B cell (primary cell): ENCODE results near the gene PCYOX1L. TPM values are rescaled to one million over a fixed set of nuclear protein-coding genes. Genes with fewer than 3 reads are reported as not detected.

ENCODE experiments used
- ATAC-seq: fragments of 200-7000 bp; cut with Tn5 transposase; one replicate; pipeline ENCODE4 v1.10.0; 2021; ENCODE audit warnings: low read depth, mild to moderate bottlenecking, moderate number of reproducible peaks, moderate library complexity
- CTCF ChIA-PET: fragments of 350-600 bp; sonication (Branson Sonifier 250); formaldehyde crosslinking; loops from one replicate; lab custom pipeline; 2021; ENCODE audit warnings: antibody characterized with exemption, inconsistent platforms; lab: Charles Lee
- POLR2A ChIA-PET: fragments of 350-600 bp; sonication (Branson Sonifier 250); formaldehyde crosslinking; loops from one replicate; lab custom pipeline; 2021; ENCODE audit warnings: antibody characterized with exemption; lab: Charles Lee
- DNase-seq: peaks from one replicate; pipeline ENCODE4 v3.0.0; 2013
- H2AFZ ChIP-seq: 2 replicates; pipeline ENCODE4 v1.6.1; 2012; ENCODE audit warnings: mild to moderate bottlenecking, low read depth, low read length; ENCODE audit not compliant: insufficient read depth, poor library complexity, severe bottlenecking
- H3K27ac ChIP-seq, 2 donors: 1 replicate in 1 of 2; 2 replicates in 1 of 2; pipeline ENCODE4 v1.5.1; 2012 to 2013; ENCODE audit warnings: low read length in 2 of 2, mild to moderate bottlenecking in 2 of 2, moderate library complexity in 1 of 2
- H3K27me3 ChIP-seq, 4 experiments: fragments of 200-600 bp in 1 of 4; sonication (generic) in 1 of 4; replicated peaks in 1 of 4; 1 replicate in 2 of 4; 2 replicates in 2 of 4; pipeline versions ENCODE4 v1.6.1 to v1.7.0; 2013 to 2016; ENCODE audit warnings: low read length in 3 of 4, mild to moderate bottlenecking in 2 of 4, mixed read lengths in 1 of 4, moderate library complexity in 1 of 4; ENCODE audit not compliant: insufficient read depth in 4 of 4, control insufficient read depth in 3 of 4; ENCODE audit errors: control extremely low read depth in 1 of 4
- H3K36me3 ChIP-seq, 2 experiments: replicated peaks in 1 of 2; 1 replicate in 1 of 2; 2 replicates in 1 of 2; pipeline versions ENCODE4 v1.6.1 to v1.7.1; 2013; ENCODE audit warnings: low read length in 1 of 2; ENCODE audit not compliant: insufficient read depth in 2 of 2, control insufficient read depth in 1 of 2; ENCODE audit errors: control extremely low read depth in 1 of 2, extremely low read depth in 1 of 2
- H3K4me1 ChIP-seq, 2 donors: fragments of 200-600 bp in 1 of 2; sonication (generic) in 1 of 2; 1 replicate in 1 of 2; 2 replicates in 1 of 2; pipeline versions ENCODE4 v1.5.1 to v1.6.1; 2013 to 2017; ENCODE audit warnings: low read length in 2 of 2; ENCODE audit not compliant: control insufficient read depth in 2 of 2, insufficient read depth in 2 of 2
- H3K4me2 ChIP-seq: replicated peaks from 2 replicates; pipeline ENCODE3; 2012; ENCODE audit warnings: mild to moderate bottlenecking, low read depth, low read length; ENCODE audit not compliant: poor library complexity, severe bottlenecking
- H3K4me3 ChIP-seq, 5 experiments: fragments of 200-600 bp in 1 of 5; sonication (generic) in 1 of 5; 1 replicate in 3 of 5; 2 replicates in 2 of 5; pipeline versions ENCODE4 v1.5.1 to v1.7.0; 2011 to 2016; ENCODE audit warnings: low read length in 4 of 5, mild to moderate bottlenecking in 4 of 5, low read depth in 2 of 5, control low read depth in 1 of 5, moderate library complexity in 1 of 5; ENCODE audit not compliant: insufficient read depth in 1 of 5; ENCODE audit errors: control extremely low read depth in 1 of 5, extremely low read depth in 1 of 5
- H3K79me2 ChIP-seq: fragments of 200-600 bp; sonication (generic); one replicate; pipeline ENCODE4 v1.6.0; 2016; ENCODE audit warnings: low read length; ENCODE audit not compliant: control insufficient read depth, insufficient read depth
- H3K9ac ChIP-seq: fragments of 200-600 bp; sonication (generic); 2 replicates; pipeline ENCODE4 v1.6.1; 2017; ENCODE audit warnings: mild to moderate bottlenecking, low read length, moderate library complexity
- H3K9me3 ChIP-seq, 3 donors: one replicate each; pipeline versions ENCODE4 v1.6.1 to v1.7.1; 2013; ENCODE audit warnings: low read length in 2 of 3; ENCODE audit not compliant: control insufficient read depth in 2 of 3, insufficient read depth in 1 of 3; ENCODE audit errors: control extremely low read depth in 1 of 3
- H4K20me1 ChIP-seq: 2 replicates; pipeline ENCODE4 v1.6.0; 2012; ENCODE audit warnings: mild to moderate bottlenecking, low read length; ENCODE audit not compliant: insufficient read depth, control insufficient read depth, poor library complexity, severe bottlenecking
- H3K27ac Mint-ChIP-seq: one replicate; pipeline ENCODE4 v1.8.0; 2021; ENCODE audit warnings: mixed read lengths
- H3K27me3 Mint-ChIP-seq: one replicate; pipeline ENCODE4 v1.8.0; 2021; ENCODE audit warnings: mixed read lengths
- H3K4me1 Mint-ChIP-seq: one replicate; pipeline ENCODE4 v1.8.0; 2021; ENCODE audit warnings: mixed read lengths
- H3K4me3 Mint-ChIP-seq: one replicate; pipeline ENCODE4 v1.8.0; 2021; ENCODE audit warnings: mixed read lengths
- H3K9me3 Mint-ChIP-seq: one replicate; pipeline ENCODE4 v1.8.0; 2022; ENCODE audit warnings: mixed read lengths; ENCODE audit not compliant: insufficient read depth
- CTCF ChIP-seq: fragments of 200-600 bp; IDR thresholded peaks from one replicate; pipeline ENCODE4 v1.8.0; 2022; ENCODE audit warnings: antibody characterized with exemption, mild to moderate bottlenecking
- EZH2 ChIP-seq: IDR thresholded peaks from 2 replicates; pipeline ENCODE4 v1.6.1; 2012; ENCODE audit warnings: borderline replicate concordance, low read depth, mild to moderate bottlenecking, moderate library complexity, low read length; ENCODE audit not compliant: insufficient read depth, poor library complexity, severe bottlenecking
- WGBS: methylation state at CpG from one replicate; pipeline ENCODE4 v1.1.5; 2013; ENCODE audit warnings: missing lambda C conversion rate; ENCODE audit not compliant: insufficient coverage; 5-methylcytosine and 5-hydroxymethylcytosine counted together
- intact Hi-C: fragments of 100-400 bp; cut with micrococcal nuclease; formaldehyde crosslinking; loops from one replicate; pipeline ENCODE4 v1.10.0; 2022
- polyA plus RNA-seq: library from polyadenylated mRNA; depleted of rRNA; stranded (reverse); fragments of >200 nt; gene quantifications from 2 replicates; pipeline ENCODE4 v1.2.3, GENCODE V29; 2012
- total RNA-seq, 2 donors: library from RNA; stranded (reverse); fragments of 120-200 nt in 1 of 2; gene quantifications; 1 replicate in 1 of 2; 2 replicates in 1 of 2; pipeline versions ENCODE4 v1.2.3 to v1.2.4, GENCODE V29; 2013 to 2022

The PCYOX1L gene
- total and polyA plus RNA-seq, 2 donors (not counting 1 experiment from before 2014, with no cell fraction given) = 11.7 to 19.4 TPM

- no peak for ATAC-seq
- H3K27ac ChIP-seq = no peak overlapping the region
- CTCF ChIA-PET = no interaction called here
- TF ChIP-seq EZH2 (no peak), CTCF (no peak)
- intact Hi-C loops = no loop called here
- no peaks in the 10 kb centered on the region for H4K20me1 ChIP-seq
- DNase-seq = no peak
- H2AFZ ChIP-seq = no peak overlapping the region
- H3K4me1 Mint-ChIP-seq = no peaks in the 10 kb centered on the region
- no peak overlapping the region for H3K4me3 ChIP-seq
- no peaks in the 10 kb centered on the region for H3K79me2 ChIP-seq
- no peaks in the 10 kb centered on the region for H3K27me3 ChIP-seq
- H3K36me3 ChIP-seq = no peaks in the 10 kb centered on the region
- peaks cover 0 to 4% (median 0%) of the 10 kb centered on the region in 3 donors for H3K9me3 ChIP-seq
- whole genome bisulfite sequencing = 96% methylated on average over 3 of the region's 5 CpGs
- H3K9me3 Mint-ChIP-seq = no peaks in the 10 kb centered on the region
- POLR2A ChIA-PET = no interaction called here
- no peak overlapping the region for H3K4me2 ChIP-seq
- no peaks in the 10 kb centered on the region for H3K4me1 ChIP-seq
- no peak overlapping the region for H3K9ac ChIP-seq
- no peak overlapping the region for H3K27ac Mint-ChIP-seq
- no peaks in the 10 kb centered on the region for H3K27me3 Mint-ChIP-seq
- H3K4me3 Mint-ChIP-seq = no peak overlapping the region
Observed at GRCh38 chr5:149328177-149328576, 29.7 kb upstream of the PCYOX1L start.

GRCh38 chr5:149333711-149334443 lies 24.0 kb upstream of the PCYOX1L start:
- Histone ChIP-seq H3K4me3 (no peak overlapping the region), H3K4me2 (no peak overlapping the region), H3K4me1 (no peaks in the 10 kb centered on the region), H3K27ac (no peak overlapping the region), H4K20me1 (no peaks in the 10 kb centered on the region), H3K36me3 (no peaks in the 10 kb centered on the region), H2AFZ (no peak overlapping the region), H3K79me2 (no peaks in the 10 kb centered on the region), H3K9ac (no peak overlapping the region), H3K9me3 (no peaks in the 10 kb centered on the region), H3K27me3 (peaks cover 0 to 2% (median 0%) of the 10 kb centered on the region in 4 experiments)
- WGBS = no CpG with 5 or more reads among the region's 2 CpGs
- Mint-ChIP-seq H3K27me3 (peaks cover 20% of the 10 kb centered on the region), H3K4me1 (no peaks in the 10 kb centered on the region), H3K4me3 (no peak overlapping the region), H3K9me3 (no peaks in the 10 kb centered on the region), H3K27ac (no peak overlapping the region)
- CTCF ChIA-PET = interaction anchor here (0.5 to 1.5 kb wide), 3 partner anchors 9 to 172 kb away, joined by 3 read pairs; no protein-coding TSS in a partner anchor
- ATAC-seq (no peak), DNase-seq (no peak)
- TF ChIP-seq EZH2 (no peak), CTCF (no peak)
- POLR2A ChIA-PET = no interaction called here
- intact Hi-C loops = no loop called here
